GM18867 (cell line): Measurements from ENCODE around the gene SACM1L.

Experiments
- ATAC-seq: cut with Tn5 transposase; IDR thresholded peaks from one replicate; pipeline ENCODE4 v1.9.1; 2021; ENCODE audit warnings: mild to moderate bottlenecking, moderate library complexity; ENCODE audit not compliant: unreplicated experiment

Gene SACM1L

GRCh38 chr3:45781841-45782240 is 92.6 kb downstream of the SACM1L start:
- ATAC-seq, result no peak

GRCh38 chr3:45782381-45782780 is 93.2 kb downstream of the SACM1L start:
- no peak for ATAC-seq

GRCh38 chr3:45783667-45784066 is 94.5 kb downstream of the SACM1L start:
- no peak for ATAC-seq

GRCh38 chr3:45785605-45786150 is 96.5 kb downstream of the SACM1L start:
- ATAC-seq, result no peak

- no peak for ATAC-seq
Observed at GRCh38 chr3:45786801-45787495, 97.8 kb downstream of the SACM1L start.

GRCh38 chr3:45787551-45787950 is 98.4 kb downstream of the SACM1L start:
- no peak for ATAC-seq

GRCh38 chr3:45789235-45789812 is 100.1 kb downstream of the SACM1L start:
- no peak for ATAC-seq

- ATAC-seq, result no peak
Observed at GRCh38 chr3:45790596-45790995, 101.4 kb downstream of the SACM1L start.

GRCh38 chr3:45792036-45792435 is 102.8 kb downstream of the SACM1L start:
- no peak for ATAC-seq

GRCh38 chr3:45792516-45793172 is 103.4 kb downstream of the SACM1L start:
- ATAC-seq, result no peak

- no peak for ATAC-seq
Observed at GRCh38 chr3:45793482-45794176, 104.4 kb downstream of the SACM1L start.

- ATAC-seq, result no peak
Observed at GRCh38 chr3:45794177-45794560, 105.0 kb downstream of the SACM1L start.

- no peak for ATAC-seq
Observed at GRCh38 chr3:45794660-45795059, 105.5 kb downstream of the SACM1L start.
